Sciatic nerve (tissue), 1 donor: ENCODE measurements around the gene SLC47A1. TPM values are rescaled to one million over a fixed set of nuclear protein-coding genes. Genes with fewer than 3 reads are reported as not detected.

Source experiments
- total RNA-seq: library from RNA; stranded (reverse); fragmentation: NEBNext Ultra II Directional; extraction: Animal tissue kit (Norgen Biotek cat#: 25700); gene quantifications from one replicate; pipeline ENCODE4 v1.2.1, GENCODE V29; 2021
- donor health status: DM: no; HTN: no; CAD: no.

The SLC47A1 gene
- total RNA-seq, 1 donor from 2014 or later = 8.0 TPM

Other genes starting within 250 kb of the SLC47A1 start
- gene B9D1, start 171.1 kb upstream of the SLC47A1 start, total RNA-seq = 19.8 TPM
- 28.2 TPM for gene MAPK7, start 155.4 kb upstream of the SLC47A1 start, total RNA-seq
- gene MFAP4, start 146.7 kb upstream of the SLC47A1 start, total RNA-seq = 115 TPM
- 3.9 TPM for gene RNF112, start 122.6 kb upstream of the SLC47A1 start, total RNA-seq
- gene ALDH3A2, start 114.9 kb downstream of the SLC47A1 start, total RNA-seq = 74.3 TPM
- gene SLC47A2, start 182.7 kb downstream of the SLC47A1 start, total RNA-seq = not detected
- 0.76 TPM for gene ALDH3A1, start 214.4 kb downstream of the SLC47A1 start, total RNA-seq